Lower lobe of right lung (tissue), 2 donors: ENCODE results near the gene MPZL2. TPM values are rescaled to one million over a fixed set of nuclear protein-coding genes. Genes with fewer than 3 reads are reported as not detected.

Experiments
- ATAC-seq, 2 donors: fragments of 200-7000 bp; cut with Tn5 transposase; one replicate each; pipeline ENCODE4 v1.9.1; 2020 to 2022; ENCODE audit warnings: mild to moderate bottlenecking in 2 of 2, moderate library complexity in 2 of 2
- DNase-seq: peaks from one replicate; pipeline ENCODE4 v3.0.0-alpha.2; 2020
- H3K27ac ChIP-seq: fragments of 200-600 bp; one replicate; pipeline ENCODE4 v1.8.0; 2022
- H3K27me3 ChIP-seq: fragments of 200-600 bp; one replicate; pipeline ENCODE4 v1.8.0; 2022; ENCODE audit warnings: low read depth
- H3K36me3 ChIP-seq: fragments of 200-600 bp; one replicate; pipeline ENCODE4 v1.8.0; 2022; ENCODE audit warnings: mild to moderate bottlenecking
- H3K4me1 ChIP-seq: fragments of 200-600 bp; one replicate; pipeline ENCODE4 v1.8.0; 2022
- H3K4me3 ChIP-seq: fragments of 200-600 bp; one replicate; pipeline ENCODE4 v1.8.0; 2022; ENCODE audit warnings: mild to moderate bottlenecking
- H3K9me3 ChIP-seq: fragments of 200-600 bp; one replicate; pipeline ENCODE4 v1.8.0; 2022
- intact Hi-C: fragments of 100-400 bp; cut with DNase I; formaldehyde crosslinking; loops from one replicate; pipeline ENCODE4 v1.11.0; 2022
- total RNA-seq: library from RNA; stranded (reverse); fragmentation: NEBNext Ultra II Directional; extraction: Animal tissue kit (Norgen Biotek cat#: 25700); gene quantifications from one replicate; pipeline ENCODE4 v1.2.1, GENCODE V29; 2021
- TF ChIP-seq, protein P1 (sequence below): fragments of 200-600 bp; IDR thresholded peaks from one replicate; pipeline ENCODE4 v1.8.0; 2022; ENCODE audit warnings: antibody characterized with exemption, mild to moderate bottlenecking
- donor health status: DM: no; HTN: yes; CAD: no; lungs with severe emphysema.

MPZL2 gene
- total RNA-seq, 1 donor from 2014 or later, result 85.3 TPM

DNA sequence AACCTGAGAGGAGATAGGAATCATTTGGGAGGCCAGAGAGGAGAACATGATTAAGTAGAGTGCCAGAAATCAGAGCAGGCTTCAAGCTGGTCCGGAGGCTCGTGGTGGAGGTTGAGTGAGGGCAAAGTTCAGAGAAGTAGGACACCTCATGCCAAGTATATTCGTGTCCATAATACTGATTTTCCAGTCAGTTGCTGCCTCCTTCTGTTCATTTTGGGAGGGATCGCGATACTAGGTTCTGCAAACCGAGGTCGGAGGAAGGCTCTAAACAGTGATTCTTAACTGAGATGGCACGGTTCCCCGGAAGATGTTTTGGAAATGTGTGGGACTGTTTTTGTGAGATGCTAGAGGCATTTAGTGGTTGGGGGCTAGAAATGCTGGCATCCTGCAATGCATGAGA is 26.8 kb upstream of the MPZL2 start:
- TF ChIP-seq, protein P1, sequence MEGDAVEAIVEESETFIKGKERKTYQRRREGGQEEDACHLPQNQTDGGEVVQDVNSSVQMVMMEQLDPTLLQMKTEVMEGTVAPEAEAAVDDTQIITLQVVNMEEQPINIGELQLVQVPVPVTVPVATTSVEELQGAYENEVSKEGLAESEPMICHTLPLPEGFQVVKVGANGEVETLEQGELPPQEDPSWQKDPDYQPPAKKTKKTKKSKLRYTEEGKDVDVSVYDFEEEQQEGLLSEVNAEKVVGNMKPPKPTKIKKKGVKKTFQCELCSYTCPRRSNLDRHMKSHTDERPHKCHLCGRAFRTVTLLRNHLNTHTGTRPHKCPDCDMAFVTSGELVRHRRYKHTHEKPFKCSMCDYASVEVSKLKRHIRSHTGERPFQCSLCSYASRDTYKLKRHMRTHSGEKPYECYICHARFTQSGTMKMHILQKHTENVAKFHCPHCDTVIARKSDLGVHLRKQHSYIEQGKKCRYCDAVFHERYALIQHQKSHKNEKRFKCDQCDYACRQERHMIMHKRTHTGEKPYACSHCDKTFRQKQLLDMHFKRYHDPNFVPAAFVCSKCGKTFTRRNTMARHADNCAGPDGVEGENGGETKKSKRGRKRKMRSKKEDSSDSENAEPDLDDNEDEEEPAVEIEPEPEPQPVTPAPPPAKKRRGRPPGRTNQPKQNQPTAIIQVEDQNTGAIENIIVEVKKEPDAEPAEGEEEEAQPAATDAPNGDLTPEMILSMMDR, result peak; percentile 56
- Histone ChIP-seq H3K27ac (no peak overlapping the region), H3K9me3 (no peaks in the 10 kb centered on the region), H3K4me3 (no peak overlapping the region), H3K36me3 (no peaks in the 10 kb centered on the region), H3K4me1 (peaks cover 5% of the 10 kb centered on the region), H3K27me3 (no peaks in the 10 kb centered on the region)
- peak; percentile 88 to 95 for ATAC-seq
- intact Hi-C loops, result loop anchor here (5.0 kb wide), 1 partner anchor 94 kb away; no protein-coding TSS in a partner anchor
- no peak for DNase-seq

DNA sequence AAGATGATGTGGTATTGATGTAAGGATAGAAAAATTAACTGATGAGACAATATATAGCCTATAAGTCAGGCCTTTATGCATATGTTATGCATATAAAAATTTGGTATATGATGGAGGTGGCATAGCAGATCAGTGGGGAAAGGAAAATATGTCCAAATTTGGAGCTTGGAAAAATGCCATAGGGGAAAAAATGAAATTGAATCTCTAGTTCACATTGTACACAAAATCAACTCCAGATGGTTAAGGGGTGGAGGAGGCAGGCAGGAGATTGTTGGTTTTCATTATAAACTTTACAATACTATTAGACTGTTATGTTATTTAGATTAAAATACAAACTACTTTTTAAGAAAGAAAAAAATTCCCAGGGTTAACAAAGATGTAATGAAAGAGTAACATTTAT is 25.3 kb upstream of the MPZL2 start:
- intact Hi-C loops, result no loop called here
- TF ChIP-seq, protein P1, result no peak
- no peak for ATAC-seq

DNA sequence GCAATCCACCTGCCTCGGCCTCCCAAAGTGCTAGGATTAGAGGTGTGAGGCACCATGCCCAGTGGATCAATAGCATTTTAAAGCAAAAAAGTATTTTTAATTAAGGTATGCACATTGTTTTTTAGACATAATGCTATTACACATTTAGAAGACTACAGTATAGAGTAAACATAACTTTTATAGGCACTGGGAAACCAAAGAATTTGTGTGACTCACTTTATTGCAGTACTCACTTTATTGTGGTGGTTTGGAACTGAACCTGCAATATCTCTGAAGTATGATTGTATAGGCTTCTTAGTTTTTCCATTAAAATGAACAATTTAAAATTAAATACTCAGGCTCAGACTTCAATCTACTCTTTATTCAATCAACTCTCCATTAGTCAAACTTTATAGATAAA is 22.9 kb upstream of the MPZL2 start:
- TF ChIP-seq, protein P1, result no peak
- no peak overlapping the region for H3K4me3 ChIP-seq
- ATAC-seq (no peak), DNase-seq (no peak)
- H3K27ac ChIP-seq, result no peak overlapping the region
- H3K36me3 ChIP-seq, result no peaks in the 10 kb centered on the region
- H3K9me3 ChIP-seq, result no peaks in the 10 kb centered on the region
- H3K4me1 ChIP-seq, result peaks cover 5% of the 10 kb centered on the region
- intact Hi-C loops, result no loop called here
- H3K27me3 ChIP-seq, result no peaks in the 10 kb centered on the region

More for the DNA sequence above, 25.3 kb upstream of the MPZL2 start:
- peaks cover 5% of the 10 kb centered on the region for H3K4me1 ChIP-seq
- H3K27me3 ChIP-seq, result no peaks in the 10 kb centered on the region
- DNase-seq, result no peak
- H3K27ac ChIP-seq, result no peak overlapping the region
- no peaks in the 10 kb centered on the region for H3K36me3 ChIP-seq
- H3K4me3 ChIP-seq, result no peak overlapping the region
- H3K9me3 ChIP-seq, result no peaks in the 10 kb centered on the region

DNA sequence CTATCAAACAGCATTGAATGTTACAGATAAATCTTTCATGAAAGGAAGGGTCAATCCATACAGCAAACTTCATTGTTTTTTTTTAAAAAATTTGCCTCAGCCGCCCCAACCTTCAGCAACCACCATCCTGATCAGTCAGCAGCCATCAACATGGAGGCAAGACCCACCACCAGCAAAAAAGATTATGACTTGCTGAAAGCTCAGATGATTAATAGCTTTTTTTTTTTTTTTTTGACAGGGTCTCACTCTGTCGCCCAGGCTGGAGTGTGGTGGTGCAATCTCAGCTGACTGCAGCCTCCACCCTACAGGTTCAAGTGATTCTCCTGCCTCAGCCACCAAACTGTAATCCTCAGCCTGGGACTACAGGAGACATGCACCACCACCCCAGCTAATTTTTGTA is 22.4 kb upstream of the MPZL2 start:
- Histone ChIP-seq H3K4me3 (no peak overlapping the region), H3K36me3 (no peaks in the 10 kb centered on the region), H3K27ac (no peak overlapping the region), H3K9me3 (no peaks in the 10 kb centered on the region), H3K27me3 (no peaks in the 10 kb centered on the region), H3K4me1 (peaks cover 5% of the 10 kb centered on the region)
- intact Hi-C loops, result no loop called here
- DNase-seq (no peak), ATAC-seq (no peak)
- TF ChIP-seq, protein P1, result no peak

DNA sequence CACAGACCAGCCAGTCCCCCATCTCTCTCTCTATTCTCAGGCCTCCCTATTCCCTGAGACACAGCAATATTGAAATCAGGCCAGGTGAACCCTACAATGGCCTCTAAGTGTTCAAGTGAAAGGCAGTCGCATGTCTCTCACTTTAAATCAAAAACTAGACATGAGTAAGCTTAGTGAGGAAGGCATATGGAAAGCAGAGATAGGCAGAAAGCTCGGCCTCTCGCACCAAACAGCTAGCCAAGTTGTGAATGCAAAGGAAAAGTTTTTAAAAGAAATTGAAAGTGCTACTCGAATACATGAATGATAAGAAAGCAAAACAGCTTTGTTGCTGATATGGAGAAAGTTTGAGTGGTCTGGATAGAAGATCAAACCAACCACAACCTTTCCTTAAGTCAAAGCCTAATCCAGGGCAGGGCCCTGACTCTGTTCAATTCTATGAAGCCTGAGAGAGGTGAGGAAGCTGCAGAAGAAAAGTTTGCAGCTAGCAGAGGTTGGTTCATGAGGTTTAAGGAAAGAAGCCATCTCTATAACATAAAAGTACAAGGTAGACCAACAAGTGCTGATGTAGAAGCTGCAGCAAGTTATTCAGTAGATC is 19.8 kb upstream of the MPZL2 start:
- ATAC-seq (no peak), DNase-seq (no peak)
- H3K9me3 ChIP-seq, result no peaks in the 10 kb centered on the region
- H3K36me3 ChIP-seq, result no peaks in the 10 kb centered on the region
- H3K4me3 ChIP-seq, result no peak overlapping the region
- intact Hi-C loops, result no loop called here
- no peaks in the 10 kb centered on the region for H3K27me3 ChIP-seq
- TF ChIP-seq, protein P1, result no peak
- H3K27ac ChIP-seq, result no peak overlapping the region
- no peaks in the 10 kb centered on the region for H3K4me1 ChIP-seq
